ENCODE measurements around the gene MTA1.

MTA1 gene

DNA sequence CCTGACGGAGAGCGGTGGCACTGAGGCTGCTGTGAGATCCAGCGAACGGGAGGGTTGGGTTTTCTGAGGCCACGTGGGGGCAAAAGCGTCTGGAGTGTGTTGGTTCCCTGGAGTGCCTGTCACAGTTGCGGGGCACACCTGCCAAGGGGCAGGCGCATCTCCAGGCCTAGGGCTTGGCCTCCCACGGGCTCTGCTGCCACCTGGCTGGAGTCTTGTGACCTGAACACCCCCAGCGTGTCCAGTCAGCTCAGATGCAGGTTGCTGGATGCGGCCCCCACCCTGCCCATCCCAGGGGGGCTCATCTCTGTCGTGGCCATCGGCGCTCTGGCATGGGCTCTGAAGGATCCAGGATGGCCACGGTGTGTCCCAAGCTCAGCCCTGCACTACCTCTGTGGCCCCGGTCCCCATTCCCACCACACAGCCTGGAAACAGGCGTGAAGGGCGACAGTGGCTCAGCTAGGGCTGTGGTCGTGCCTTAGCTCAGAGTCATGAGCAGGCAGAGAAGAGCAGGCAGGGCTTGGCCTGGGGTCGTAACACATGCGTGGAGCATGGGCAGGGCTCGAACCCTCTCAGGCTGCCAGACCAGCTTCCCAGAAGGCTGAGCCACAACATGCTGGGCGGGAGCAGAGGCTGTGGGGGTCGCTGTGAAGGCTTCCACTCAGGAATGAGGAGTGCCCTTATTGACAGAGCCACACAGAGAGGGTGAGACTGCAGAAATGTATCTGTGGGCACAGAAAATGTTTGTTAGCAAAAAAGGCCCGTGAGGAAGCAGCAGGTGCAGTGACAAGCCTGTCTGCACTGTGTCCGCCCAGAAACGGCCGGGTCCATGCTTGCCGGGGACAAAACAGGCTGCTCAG lies 31.5 kb downstream of the MTA1 start:
- no peak for DNase-seq (ENCODE audit: low read depth, low spot score)
- H3K4me3 ChIP-seq (ENCODE audit: low read length) = no peak overlapping the region

DNA sequence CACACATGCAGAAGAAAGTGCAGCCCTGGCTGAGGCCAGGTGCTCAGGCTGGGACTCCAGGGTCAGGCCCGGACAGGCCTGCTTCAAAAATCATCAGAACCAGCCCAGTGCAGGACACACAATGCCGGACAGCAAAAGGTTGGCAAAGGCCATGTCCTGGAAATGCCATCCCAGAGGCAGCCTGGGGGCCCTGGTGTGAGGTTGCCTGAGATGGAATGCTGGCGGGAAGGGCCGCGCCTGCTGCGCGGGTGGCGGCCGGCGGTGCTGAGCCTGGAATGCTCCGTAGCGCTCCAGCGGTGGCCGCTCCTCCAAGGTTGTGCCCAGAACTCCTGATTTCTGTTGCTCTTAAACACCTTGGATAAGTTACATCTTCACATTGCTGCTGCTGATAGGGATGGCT lies 33.3 kb downstream of the MTA1 start:
- no peak for DNase-seq (ENCODE audit: low read depth, low spot score)
- H3K4me3 ChIP-seq (ENCODE audit: low read length) = no peak overlapping the region

DNA sequence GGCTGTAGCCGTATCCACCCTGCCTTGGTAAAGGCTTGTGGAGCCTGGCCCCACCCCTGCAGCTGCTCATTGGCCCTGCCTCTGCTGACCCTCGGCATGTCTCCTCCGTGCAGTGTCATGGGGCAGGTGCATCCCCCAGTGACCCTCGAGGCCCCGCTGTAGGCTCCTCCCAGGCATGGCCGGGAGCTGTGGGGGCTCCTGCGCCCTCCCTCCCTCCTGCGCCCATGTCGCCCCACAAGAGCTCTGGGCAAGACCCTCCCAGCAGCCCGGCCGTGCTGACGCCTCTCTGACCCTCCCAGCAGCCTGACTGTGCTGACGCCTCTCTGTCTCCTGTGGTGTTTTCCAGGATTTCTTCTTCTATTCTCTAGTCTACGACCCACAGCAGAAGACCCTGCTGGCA lies 34.2 kb downstream of the MTA1 start:
- no peak overlapping the region for H3K4me3 ChIP-seq (ENCODE audit: low read length)
- no peak for DNase-seq (ENCODE audit: low read depth, low spot score)

DNA sequence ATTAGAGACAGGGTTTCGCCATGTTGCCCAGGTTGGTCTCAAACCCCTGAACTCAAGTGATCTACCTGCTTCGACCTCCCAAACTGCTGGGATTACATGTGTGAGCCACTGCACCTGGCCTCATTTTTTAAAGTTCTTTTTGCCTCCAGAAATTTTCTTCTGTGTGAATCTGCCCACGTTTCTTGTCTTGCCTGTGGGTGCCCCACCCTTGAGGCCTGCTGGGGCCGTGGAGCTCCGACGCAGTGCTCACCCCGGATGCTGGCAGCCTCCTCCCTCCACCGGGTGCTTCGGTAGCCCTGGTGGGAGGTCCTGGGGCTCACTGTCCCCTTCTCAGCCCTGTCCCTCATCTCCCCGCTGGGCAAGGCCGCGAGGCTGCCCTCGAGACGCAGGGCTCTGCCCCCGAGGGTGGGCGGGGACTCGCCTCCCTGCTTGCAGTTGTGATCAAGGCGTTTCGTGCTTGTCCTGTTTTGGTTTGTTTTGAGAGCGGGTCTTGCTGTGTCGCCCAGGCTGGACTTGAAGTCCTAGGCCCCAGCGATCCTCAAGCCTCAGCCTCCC lies 35.5 kb downstream of the MTA1 start:
- H3K4me3 ChIP-seq (ENCODE audit: low read length) = no peak overlapping the region
- no peak for DNase-seq (ENCODE audit: low read depth, low spot score)

DNA sequence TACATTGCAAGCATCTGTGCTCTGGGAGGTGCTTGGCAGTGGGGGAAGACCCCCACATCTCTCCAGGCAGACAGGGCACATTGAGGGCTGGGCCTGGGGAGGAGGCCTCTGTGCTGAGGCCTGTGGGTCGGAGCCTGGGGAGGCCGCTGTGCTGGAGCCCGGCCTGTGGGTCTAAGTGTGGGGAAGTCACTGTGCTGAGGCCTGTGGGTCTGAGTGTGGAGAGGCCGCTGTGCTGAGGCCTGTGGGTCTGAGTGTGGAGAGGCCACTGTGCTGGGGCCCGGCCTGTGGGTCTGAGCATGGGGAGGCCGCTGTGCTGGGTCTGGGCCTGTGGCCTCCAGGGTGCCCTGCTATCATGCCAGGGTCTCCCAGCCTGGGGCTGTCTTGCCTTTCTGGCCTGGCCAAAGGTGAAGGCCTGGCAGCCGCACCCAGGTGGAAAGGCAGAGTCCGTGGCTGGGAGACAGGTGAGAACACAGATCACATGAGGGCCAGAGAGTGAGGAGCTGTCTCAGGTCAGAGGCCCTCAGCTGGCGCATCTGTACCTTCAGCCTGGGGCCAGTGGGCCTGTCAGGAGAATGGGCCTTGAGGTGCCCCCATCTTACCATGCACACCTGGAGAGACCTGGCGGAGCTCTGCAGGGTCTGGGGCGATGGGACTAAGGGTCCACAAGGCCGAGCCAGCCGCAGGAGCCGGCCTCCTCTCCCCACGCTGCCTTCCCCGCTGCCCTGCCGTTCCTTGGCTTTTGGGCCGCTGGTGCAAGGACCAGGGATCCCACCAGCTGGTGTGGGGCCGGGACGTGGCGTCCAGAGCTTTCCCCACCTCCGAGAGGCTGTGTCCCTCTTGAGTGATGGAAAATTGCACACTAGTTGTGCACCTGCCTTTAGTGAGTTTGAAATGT lies 36.4 kb downstream of the MTA1 start:
- no peak for DNase-seq (ENCODE audit: low read depth, low spot score)
- H3K4me3 ChIP-seq (ENCODE audit: low read length) = no peak overlapping the region

DNA sequence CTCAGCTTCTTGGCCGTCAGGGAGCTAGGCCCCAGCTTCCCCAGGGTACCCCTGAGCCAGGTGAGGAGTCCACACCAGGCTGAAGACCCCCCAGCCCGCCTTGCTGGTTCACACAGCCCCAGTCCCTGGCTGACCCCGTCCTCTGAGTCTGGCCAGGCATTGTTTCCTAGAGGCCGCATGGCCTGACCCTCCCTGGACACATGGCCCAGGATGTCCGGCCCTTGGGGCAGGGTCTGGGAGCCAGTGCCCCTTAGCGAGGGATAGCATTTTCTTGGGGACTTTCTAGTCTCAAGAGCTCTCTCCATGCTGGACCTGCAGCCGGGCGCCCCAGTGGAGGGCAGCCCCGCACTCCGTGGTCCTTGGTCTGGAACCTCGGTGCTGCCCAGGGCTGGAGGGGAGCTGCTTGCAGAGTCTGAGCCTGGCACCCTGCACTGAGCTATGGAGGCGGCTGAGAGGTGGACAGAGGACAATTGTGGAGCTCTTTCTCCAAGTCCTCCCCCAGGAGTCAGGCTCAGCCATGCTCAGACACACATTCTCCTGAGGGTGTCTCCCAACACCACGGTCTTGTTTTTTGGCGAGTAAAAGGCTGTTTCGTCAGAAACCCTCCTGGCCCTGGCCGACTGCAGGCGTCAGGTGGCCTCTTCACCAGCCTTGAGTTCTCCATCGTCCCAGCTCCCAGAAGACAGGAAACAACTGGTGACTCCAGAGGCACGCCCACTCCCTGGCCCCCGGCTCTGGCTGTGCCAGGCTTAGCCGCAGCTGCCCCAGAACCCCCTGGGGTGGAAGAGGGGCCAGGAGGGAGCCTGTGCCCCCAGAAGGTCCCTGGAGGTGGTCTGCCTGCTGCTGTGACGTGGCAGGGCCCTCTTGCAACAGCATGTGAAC lies 37.4 kb downstream of the MTA1 start:
- H3K4me3 ChIP-seq (ENCODE audit: low read length) = no peak overlapping the region
- DNase-seq (ENCODE audit: low read depth, low spot score) = no peak

DNA sequence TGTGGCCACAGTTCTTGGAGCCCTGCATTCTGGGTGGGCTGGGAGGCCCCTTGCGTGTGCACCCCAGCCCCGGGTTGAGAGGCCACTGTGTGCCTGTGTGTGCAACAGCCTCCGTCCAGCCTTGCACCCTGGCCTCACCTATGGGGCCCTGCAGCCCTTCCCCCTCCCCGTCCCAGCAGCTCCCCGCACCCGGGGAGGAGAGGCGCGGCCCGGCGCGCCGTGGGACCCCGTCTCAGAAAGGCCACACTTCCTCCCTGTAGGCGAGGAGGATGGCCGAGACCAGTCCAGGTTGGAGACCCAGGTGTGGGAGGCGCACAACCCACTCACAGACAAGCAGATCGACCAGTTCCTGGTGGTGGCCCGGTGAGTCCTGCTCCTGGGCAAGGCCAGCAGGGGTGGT lies 38.4 kb downstream of the MTA1 start:
- no peak for DNase-seq (ENCODE audit: low read depth, low spot score)
- no peak overlapping the region for H3K4me3 ChIP-seq (ENCODE audit: low read length)

DNA sequence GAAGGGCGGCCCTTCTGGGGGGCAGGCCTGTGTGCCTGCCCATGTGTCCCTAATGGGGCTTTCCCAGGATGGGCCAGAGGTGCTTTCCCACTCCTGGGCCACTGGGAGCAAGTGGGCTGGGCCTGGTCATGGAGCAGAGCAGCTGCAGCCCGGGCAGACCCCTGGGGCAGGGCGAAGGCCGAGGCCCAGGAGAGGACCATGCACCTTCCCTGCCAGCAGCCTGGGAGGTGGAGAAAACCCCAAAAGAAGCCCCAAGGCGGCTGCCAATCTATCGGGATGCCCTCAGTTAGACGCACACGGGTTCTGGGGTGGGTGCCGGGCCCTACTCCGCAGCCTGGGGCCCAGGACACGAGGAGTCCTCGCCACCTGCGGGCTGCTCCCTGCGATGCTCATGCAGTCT lies 38.9 kb downstream of the MTA1 start:
- no peak overlapping the region for H3K4me3 ChIP-seq (ENCODE audit: low read length)
- no peak for DNase-seq (ENCODE audit: low read depth, low spot score)

DNA sequence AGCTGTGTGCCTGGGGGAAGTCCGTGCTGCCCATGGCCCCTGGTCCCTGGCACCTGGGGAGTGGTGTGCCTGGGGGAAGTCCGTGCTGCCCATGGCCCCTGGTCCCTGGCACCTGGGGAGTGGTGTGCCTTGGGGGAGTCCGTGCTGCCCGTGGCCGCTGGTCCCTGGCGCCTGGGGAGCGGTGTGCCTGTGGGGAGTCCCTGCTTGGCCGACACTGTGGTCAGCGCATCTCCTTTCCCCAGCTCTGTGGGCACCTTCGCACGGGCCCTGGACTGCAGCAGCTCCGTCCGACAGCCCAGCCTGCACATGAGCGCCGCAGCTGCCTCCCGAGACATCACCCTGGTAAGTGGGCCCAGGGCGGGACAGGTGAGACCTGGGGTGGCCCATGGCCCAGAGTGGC lies 40.5 kb downstream of the MTA1 start:
- no peak overlapping the region for H3K4me3 ChIP-seq (ENCODE audit: low read length)
- no peak for DNase-seq (ENCODE audit: low read depth, low spot score)

DNA sequence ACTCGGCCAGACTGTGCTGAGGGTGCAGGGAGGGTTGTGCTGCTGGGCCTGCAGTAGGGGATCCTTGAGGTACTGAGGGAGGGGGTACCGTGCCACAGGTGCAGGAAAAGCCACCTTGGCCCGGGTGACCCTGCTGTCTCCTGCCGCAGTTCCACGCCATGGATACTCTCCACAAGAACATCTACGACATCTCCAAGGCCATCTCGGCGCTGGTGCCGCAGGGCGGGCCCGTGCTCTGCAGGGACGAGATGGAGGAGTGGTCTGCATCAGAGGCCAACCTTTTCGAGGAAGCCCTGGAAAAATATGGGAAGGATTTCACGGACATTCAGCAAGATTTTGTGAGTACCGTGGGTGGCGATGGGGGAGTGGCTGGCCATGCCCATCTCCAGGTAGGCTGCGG lies 41.0 kb downstream of the MTA1 start:
- no peak overlapping the region for H3K4me3 ChIP-seq (ENCODE audit: low read length)
- no peak for DNase-seq (ENCODE audit: low read depth, low spot score)

DNA sequence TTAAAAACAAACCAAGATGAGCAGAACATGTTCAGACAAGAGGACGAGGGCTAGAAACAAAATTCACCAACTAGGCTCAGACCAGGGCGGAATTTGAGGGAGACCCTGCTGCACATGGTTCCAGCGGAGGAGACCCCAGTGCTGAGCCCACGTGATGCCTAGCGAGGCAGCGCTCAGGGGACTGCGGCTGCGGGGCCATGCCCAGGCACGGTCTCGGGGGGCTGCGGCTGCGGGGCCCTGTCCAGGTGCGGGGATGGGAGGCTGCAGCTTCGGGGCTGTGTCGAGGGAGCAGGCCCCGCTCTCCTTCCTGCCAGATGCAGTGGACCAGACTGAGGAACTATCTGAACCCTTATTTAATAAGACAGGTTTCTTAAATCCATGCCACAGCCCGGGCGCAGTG lies 42.3 kb downstream of the MTA1 start:
- no peak overlapping the region for H3K4me3 ChIP-seq (ENCODE audit: low read length)
- no peak for DNase-seq (ENCODE audit: low read depth, low spot score)

DNA sequence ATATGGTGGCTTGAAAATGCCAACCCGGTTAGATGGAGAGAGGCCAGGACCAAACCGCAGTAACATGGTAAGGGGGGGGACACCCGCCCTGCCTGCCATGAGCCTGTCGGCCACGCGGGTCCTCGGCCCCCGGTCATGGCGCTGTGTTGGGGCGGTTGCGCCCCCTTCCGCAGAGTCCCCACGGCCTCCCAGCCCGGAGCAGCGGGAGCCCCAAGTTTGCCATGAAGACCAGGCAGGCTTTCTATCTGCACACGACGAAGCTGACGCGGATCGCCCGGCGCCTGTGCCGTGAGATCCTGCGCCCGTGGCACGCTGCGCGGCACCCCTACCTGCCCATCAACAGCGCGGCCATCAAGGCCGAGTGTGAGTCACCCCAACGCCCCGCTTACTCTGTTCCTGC lies 44.9 kb downstream of the MTA1 start:
- no peak overlapping the region for H3K4me3 ChIP-seq (ENCODE audit: low read length)
- no peak for DNase-seq (ENCODE audit: low read depth, low spot score)

DNA sequence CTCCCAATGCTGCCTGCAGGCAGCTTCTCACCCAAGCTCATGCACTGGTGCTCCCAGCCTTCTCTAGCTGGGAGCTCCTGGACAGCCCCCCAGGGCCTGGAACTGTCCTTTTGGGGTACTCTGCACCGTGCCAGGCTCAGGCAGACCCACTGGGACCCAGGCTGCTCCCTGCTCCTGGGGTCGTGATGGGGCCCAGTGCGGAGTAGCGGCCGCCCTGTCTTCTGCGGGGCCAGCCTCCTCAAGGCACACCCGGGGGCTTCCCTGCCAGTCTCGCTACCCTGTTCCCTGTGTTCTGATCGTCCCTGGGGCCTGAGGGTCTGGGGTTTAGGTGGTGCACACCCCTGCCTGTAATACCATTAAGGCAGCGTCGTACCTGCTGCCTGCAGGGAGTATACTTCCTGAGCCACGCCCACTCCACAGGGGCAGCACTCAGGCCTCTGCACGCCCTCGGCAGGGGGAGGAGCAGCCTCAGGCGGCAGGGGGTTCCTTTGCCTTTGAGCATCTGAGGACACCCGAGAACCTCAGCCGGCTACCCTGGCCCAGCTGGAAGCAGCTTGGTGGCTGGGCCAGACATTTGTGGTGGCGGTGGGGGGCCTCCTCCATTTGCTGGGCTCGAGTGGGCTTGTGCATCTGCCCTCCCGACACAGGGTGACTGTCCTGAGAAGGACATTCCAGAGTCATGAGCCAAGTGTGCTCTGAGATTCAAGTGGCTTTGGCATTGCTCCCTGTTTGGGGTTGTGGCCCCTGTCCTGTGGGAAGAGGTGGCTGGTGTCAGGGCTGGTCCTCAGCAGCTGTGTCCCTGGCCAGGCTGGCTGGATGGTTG lies 45.8 kb downstream of the MTA1 start:
- DNase-seq (ENCODE audit: low read depth, low spot score) = no peak

DNA sequence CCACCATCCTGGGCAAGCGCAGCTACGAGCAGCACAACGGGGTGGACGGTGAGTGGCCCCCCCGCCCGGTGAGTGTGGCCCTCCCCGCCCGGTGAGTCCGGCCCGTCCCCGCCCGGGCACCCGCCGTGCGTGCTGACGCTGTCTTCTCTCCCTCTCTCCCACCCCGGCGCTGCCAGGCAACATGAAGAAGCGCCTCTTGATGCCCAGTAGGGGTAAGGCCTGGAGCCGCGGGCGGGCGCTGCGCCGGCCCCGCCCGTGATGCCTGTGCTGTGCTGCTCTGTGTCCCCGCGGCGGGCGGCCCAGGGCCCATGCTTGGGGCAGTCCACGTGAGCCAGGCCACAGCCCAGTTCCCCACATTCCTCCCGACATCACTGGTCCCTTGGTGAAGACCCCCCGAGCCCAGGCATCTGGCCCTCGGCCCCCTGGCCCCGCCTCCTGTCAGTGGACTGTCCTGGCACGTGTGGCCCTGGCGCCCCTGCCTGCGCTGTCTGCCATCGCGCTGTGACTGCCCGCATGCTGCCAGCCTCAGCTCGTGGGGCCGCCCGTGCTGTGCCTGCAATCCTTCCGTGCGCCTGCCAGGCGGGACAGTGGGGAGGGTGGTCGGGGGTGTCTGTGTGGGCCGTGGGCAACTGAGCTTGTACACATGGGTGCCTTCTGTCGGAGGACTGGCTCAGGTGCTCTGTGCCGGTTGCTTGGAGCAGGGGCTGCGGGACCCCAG lies 47.1 kb downstream of the MTA1 start:
- no peak overlapping the region for H3K4me3 ChIP-seq (ENCODE audit: low read length)

More for the DNA sequence above, 45.8 kb downstream of the MTA1 start:
- no peak overlapping the region for H3K4me3 ChIP-seq (ENCODE audit: low read length)

DNA sequence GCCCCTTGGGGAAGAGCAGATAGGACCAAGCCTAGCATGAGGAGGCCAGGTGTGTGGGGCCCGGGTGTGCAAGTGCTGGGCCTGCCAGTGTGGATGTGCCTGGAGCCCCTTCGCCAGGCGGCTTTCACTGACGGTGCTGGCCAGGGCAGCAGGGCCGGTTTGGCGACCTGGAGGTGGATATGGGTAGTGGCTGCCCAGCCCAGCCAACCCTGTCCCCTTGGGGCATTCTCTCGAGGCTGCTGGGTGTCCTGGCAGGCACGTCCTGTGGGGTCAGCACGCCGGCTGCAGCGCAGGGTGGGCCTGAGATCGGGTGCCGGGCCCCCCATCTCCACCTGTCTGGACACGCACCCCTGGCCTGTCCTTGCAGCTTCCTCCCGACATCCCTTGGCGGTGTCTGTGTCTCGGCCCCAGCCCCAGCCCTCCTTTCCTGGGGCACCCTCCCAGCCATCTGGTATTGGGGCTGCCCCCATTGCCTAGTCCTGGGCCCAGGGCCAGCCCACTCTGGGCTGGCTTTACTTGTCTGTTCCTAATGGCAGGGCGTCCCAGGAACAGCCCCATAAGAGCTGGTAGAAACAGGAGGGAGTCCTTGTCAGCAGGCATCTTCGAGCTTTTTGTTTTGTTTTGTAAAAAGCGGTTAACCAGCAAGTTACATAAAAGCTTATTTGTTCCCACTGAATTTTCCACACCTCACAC lies 47.8 kb downstream of the MTA1 start:
- no peak for DNase-seq (ENCODE audit: low read depth, low spot score)
- no peak overlapping the region for H3K4me3 ChIP-seq (ENCODE audit: low read length)

More for the DNA sequence above, 47.1 kb downstream of the MTA1 start:
- no peak for DNase-seq (ENCODE audit: low read depth, low spot score)

DNA sequence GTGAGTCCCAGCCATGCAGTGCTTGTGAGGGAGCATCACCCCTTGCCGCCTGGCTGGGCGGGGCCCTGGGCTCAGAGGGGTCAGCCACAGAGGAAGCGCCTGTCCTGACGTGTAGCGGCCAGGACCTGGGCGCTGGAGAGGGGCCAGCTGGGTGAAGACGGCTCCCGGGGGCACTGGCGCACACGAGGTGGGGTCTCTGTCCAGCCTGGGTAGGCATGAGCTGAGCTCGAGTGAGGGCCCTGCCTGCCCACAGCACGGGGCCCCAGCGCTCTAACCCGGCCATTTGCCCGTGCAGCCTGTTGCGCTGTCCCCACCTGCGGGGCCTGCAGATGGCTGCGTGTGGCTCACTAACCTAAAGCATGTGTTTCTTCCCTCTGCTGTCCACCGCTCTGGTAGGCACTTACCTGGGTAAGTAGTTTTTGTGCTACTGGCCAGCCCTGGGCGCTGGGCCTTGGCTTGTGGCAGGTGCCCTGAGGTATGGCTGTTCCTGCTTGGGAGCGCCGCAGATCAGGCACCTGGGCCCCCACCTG lies 48.4 kb downstream of the MTA1 start:
- DNase-seq (ENCODE audit: low read depth, low spot score) = no peak
- no peak overlapping the region for H3K4me3 ChIP-seq (ENCODE audit: low read length)
